WTC11 (cell line): ENCODE data around the gene GRID2.

Experiments used
- GABPB1 ChIP-seq: sonication (generic); formaldehyde crosslinking; IDR thresholded peaks from 2 replicates; pipeline ENCODE4 v1.8.1; 2023; ENCODE audit warnings: mild to moderate bottlenecking, missing genetic modification reagents
- TEAD4 ChIP-seq: sonication (generic); formaldehyde crosslinking; IDR thresholded peaks from 2 replicates; pipeline ENCODE4 v1.8.0; 2022; ENCODE audit warnings: mild to moderate bottlenecking, missing genetic modification reagents
- ZNF219 ChIP-seq: sonication (generic); formaldehyde crosslinking; IDR thresholded peaks from 2 replicates; pipeline ENCODE4 v1.8.0; 2023; ENCODE audit warnings: missing genetic modification reagents, mild to moderate bottlenecking, borderline replicate concordance
- ZNF423 ChIP-seq: fragments of 250-450 bp; sonication (Bioruptor Pico); IDR thresholded peaks from 2 replicates; pipeline ENCODE4 v2.1.2; 2022; ENCODE audit warnings: mild to moderate bottlenecking, moderate library complexity
- TF ChIP-seq, protein P1 (sequence below): sonication (generic); formaldehyde crosslinking; IDR thresholded peaks from 2 replicates; pipeline ENCODE4 v1.8.1; 2022; ENCODE audit warnings: missing genetic modification reagents, borderline replicate concordance
- TF ChIP-seq, protein P2 (sequence below): fragments of 200-600 bp; IDR thresholded peaks from 2 replicates; pipeline ENCODE4 v1.8.0; 2022; ENCODE audit warnings: antibody characterized with exemption
- TF ChIP-seq, protein P3 (sequence below): sonication (generic); formaldehyde crosslinking; IDR thresholded peaks from 2 replicates; pipeline ENCODE4 v1.8.1; 2023; ENCODE audit warnings: mild to moderate bottlenecking, missing genetic modification reagents, moderate library complexity

DNA sequence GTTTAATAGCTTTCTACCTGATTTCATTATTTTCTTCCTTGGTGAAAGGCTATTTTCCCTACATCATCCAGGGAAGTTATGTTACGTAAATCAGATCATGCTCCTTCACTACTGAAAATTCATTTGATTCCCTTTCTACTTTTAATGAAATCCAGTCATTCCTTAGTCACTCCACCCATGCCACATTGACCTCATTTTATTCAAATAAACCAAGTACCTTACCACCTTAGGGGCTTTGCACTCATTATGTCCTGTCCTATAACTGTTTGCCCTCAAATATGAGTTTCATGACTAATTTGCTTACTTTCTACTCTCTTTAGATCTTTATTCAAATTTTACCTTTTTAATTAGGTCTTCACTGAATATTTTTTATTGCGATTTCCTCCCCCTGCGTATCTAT lies 374.0 kb downstream of the GRID2 start:
- TF ChIP-seq ZNF219 (CRISPR knock-in tag) (no peak), ZNF423 (no peak), GABPB1 (CRISPR knock-in tag) (no peak), TEAD4 (CRISPR knock-in tag) (no peak)
- TF ChIP-seq, protein P1, sequence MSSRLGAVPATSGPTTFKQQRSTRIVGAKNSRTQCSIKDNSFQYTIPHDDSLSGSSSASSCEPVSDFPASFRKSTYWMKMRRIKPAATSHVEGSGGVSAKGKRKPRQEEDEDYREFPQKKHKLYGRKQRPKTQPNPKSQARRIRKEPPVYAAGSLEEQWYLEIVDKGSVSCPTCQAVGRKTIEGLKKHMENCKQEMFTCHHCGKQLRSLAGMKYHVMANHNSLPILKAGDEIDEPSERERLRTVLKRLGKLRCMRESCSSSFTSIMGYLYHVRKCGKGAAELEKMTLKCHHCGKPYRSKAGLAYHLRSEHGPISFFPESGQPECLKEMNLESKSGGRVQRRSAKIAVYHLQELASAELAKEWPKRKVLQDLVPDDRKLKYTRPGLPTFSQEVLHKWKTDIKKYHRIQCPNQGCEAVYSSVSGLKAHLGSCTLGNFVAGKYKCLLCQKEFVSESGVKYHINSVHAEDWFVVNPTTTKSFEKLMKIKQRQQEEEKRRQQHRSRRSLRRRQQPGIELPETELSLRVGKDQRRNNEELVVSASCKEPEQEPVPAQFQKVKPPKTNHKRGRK (CRISPR knock-in tag): no peak
- TF ChIP-seq, protein P2, sequence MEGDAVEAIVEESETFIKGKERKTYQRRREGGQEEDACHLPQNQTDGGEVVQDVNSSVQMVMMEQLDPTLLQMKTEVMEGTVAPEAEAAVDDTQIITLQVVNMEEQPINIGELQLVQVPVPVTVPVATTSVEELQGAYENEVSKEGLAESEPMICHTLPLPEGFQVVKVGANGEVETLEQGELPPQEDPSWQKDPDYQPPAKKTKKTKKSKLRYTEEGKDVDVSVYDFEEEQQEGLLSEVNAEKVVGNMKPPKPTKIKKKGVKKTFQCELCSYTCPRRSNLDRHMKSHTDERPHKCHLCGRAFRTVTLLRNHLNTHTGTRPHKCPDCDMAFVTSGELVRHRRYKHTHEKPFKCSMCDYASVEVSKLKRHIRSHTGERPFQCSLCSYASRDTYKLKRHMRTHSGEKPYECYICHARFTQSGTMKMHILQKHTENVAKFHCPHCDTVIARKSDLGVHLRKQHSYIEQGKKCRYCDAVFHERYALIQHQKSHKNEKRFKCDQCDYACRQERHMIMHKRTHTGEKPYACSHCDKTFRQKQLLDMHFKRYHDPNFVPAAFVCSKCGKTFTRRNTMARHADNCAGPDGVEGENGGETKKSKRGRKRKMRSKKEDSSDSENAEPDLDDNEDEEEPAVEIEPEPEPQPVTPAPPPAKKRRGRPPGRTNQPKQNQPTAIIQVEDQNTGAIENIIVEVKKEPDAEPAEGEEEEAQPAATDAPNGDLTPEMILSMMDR: no peak
- TF ChIP-seq, protein P3, sequence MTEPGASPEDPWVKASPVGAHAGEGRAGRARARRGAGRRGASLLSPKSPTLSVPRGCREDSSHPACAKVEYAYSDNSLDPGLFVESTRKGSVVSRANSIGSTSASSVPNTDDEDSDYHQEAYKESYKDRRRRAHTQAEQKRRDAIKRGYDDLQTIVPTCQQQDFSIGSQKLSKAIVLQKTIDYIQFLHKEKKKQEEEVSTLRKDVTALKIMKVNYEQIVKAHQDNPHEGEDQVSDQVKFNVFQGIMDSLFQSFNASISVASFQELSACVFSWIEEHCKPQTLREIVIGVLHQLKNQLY (CRISPR knock-in tag): no peak
